Measurements from ENCODE around the gene ATG7.

Gene ATG7

GRCh38 chr3:11606865-11607440 is 334.8 kb downstream of the ATG7 start:
- in situ Hi-C loops (cut with MboI; ENCODE audit: low pct_unique_long_range_greater_than_20kb, low sequenced_read_pairs, unreplicated experiment) = no loop called here
- DNase-seq (ENCODE audit: low spot score) = no peak
- TF ChIP-seq CTCF (IDR thresholded peaks at IDR 0.05; ENCODE audit: extremely low read depth, insufficient read depth, missing control alignments) = no peak
